Sigmoid colon (tissue), 4 donors: ENCODE results near the gene LCMT1.

ENCODE experiments used
- CTCF ChIP-seq, 4 experiments: fragments of 450-650 bp in 3 of 4; fragments of 200-600 bp in 1 of 4; IDR thresholded peaks; one replicate each; pipeline ENCODE4 v1.5.1; 2016 to 2019; ENCODE audit warnings: antibody characterized with exemption in 4 of 4, mild to moderate bottlenecking in 3 of 4, moderate library complexity in 2 of 4
- EP300 ChIP-seq, 4 donors: sonication (generic); formaldehyde crosslinking; IDR thresholded peaks; one replicate each; pipeline ENCODE4 v1.6.1; 2017; ENCODE audit warnings: antibody characterized with exemption in 4 of 4
- POLR2A ChIP-seq, 2 donors: fragments of 450-650 bp; IDR thresholded peaks; one replicate each; pipeline ENCODE4 v1.6.1; 2016; ENCODE audit warnings: antibody characterized with exemption in 2 of 2, mild to moderate bottlenecking in 2 of 2, moderate library complexity in 2 of 2
- POLR2AphosphoS5 ChIP-seq, 4 donors: sonication (generic); formaldehyde crosslinking; IDR thresholded peaks; one replicate each; pipeline ENCODE4 v1.6.1; 2017; ENCODE audit warnings: antibody characterized with exemption in 4 of 4

GRCh38 chr16:25165284-25165683 is 53.7 kb downstream of the LCMT1 start:
- no peak for TF ChIP-seq CTCF (IDR thresholded peaks at IDR 0.05)
- TF ChIP-seq EP300 (IDR thresholded peaks at IDR 0.05) = no peak
- no peak for TF ChIP-seq POLR2AphosphoS5 (IDR thresholded peaks at IDR 0.05)
- no peak for TF ChIP-seq POLR2A (IDR thresholded peaks at IDR 0.05)
